Measurements from ENCODE around the gene TPK1.

DNA sequence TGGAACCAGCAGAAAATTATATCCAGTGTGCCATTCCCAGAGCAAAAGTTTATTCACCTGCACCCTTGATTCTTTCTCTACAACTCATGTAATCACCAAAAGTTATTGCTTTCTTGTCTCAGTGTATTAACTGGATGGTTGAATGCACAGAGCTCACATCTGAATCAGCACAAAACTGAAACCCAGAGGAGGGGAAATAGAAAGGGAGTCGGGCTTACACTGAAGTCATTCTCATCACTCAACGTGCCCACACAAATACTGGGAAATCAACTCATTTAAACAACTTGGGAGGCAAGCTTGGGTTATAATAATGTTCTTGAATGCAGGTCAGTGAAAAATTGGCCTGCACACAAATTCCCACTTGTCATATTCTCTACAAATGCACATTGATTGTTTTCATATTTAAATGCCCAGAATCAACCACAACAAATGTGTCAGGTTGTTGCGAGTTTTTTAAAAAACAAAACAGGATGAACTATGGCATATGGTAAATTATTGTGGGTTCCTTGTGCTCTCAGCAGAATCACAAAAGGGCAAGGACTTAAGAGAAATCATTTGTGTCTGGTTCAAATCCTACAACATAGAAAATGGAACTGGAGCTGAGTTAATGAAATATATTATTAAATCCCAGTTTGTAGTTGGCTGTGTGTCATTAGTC, 306.5 kb downstream of the TPK1 start:
- no peak for TF ChIP-seq GATA2 (IDR thresholded peaks at IDR 0.05; ENCODE audit: low read depth, low read length)
- TF ChIP-seq GATA3 (IDR thresholded peaks at IDR 0.05; ENCODE audit: low read depth, low read length) = no peak
